OCI-LY1 (cell line): ENCODE data around the gene FN1.

Experiments used
- CTCF ChIP-seq: fragments of 200-600 bp; sonication (generic), shearing (Covaris generic); IDR thresholded peaks from 2 replicates; pipeline ENCODE4 v1.5.1; 2017; ENCODE audit warnings: mild to moderate bottlenecking, antibody characterized with exemption, low read length, moderate library complexity, mixed read lengths
- EZH2 ChIP-seq: fragments of 200-600 bp; sonication (generic), shearing (Covaris generic); IDR thresholded peaks from 2 replicates; pipeline ENCODE4 v1.8.0; 2017; ENCODE audit warnings: borderline replicate concordance, mixed run types, mild to moderate bottlenecking, antibody characterized with exemption, low read length, moderate library complexity, mixed read lengths

GRCh38 chr2:215356948-215357461 lies 78.9 kb downstream of the FN1 start:
- TF ChIP-seq EZH2 (no peak), CTCF (no peak)
